Transverse colon (tissue), 4 donors: ENCODE results near the gene IMPG2.

Source experiments
- CTCF ChIP-seq, 5 experiments: fragments of 200-600 bp in 3 of 5; fragments of 450-650 bp in 2 of 5; sonication (generic) in 3 of 5; IDR thresholded peaks; 1 replicate in 2 of 5; 2 replicates in 3 of 5; pipeline ENCODE4 v1.5.1; 2016 to 2017; ENCODE audit warnings: antibody characterized with exemption in 5 of 5, inconsistent platforms in 3 of 5, mild to moderate bottlenecking in 2 of 5, moderate library complexity in 1 of 5
- EP300 ChIP-seq: sonication (generic); formaldehyde crosslinking; IDR thresholded peaks from one replicate; pipeline ENCODE4 v1.6.1; 2017; ENCODE audit warnings: antibody characterized with exemption, low read depth
- POLR2A ChIP-seq: fragments of 450-650 bp; IDR thresholded peaks from one replicate; pipeline ENCODE4 v1.6.1; 2016; ENCODE audit warnings: antibody characterized with exemption, mild to moderate bottlenecking, moderate library complexity
- POLR2AphosphoS5 ChIP-seq, 3 donors: sonication (generic); formaldehyde crosslinking; IDR thresholded peaks; one replicate each; pipeline ENCODE4 v1.6.1; 2016; ENCODE audit warnings: antibody characterized with exemption in 3 of 3

- TF ChIP-seq CTCF (IDR thresholded peaks at IDR 0.05) (no peak), POLR2A (no peak), POLR2AphosphoS5 (IDR thresholded peaks at IDR 0.05) (no peak), EP300 (no peak)
Measured at GRCh38 chr3:101194392-101194791, 126.0 kb downstream of the IMPG2 start.
